Sigmoid colon (tissue), 7 donors: Measurements from ENCODE around the gene AMMECR1. TPM values are rescaled to one million over a fixed set of nuclear protein-coding genes. Genes with fewer than 3 reads are reported as not detected.

Experiments
- DNase-seq: peaks from one replicate; pipeline ENCODE4 v3.0.0-alpha.2; 2019
- H3K27ac ChIP-seq, 4 donors: fragments of 200-600 bp; sonication (generic); one replicate each; pipeline ENCODE4 v1.5.1; 2016 to 2019; ENCODE audit warnings: mild to moderate bottlenecking in 1 of 4
- H3K27me3 ChIP-seq, 3 donors: fragments of 200-600 bp; sonication (generic); one replicate each; pipeline ENCODE4 v1.5.1; 2019; ENCODE audit warnings: mild to moderate bottlenecking in 1 of 3
- H3K36me3 ChIP-seq, 4 donors: fragments of 200-600 bp; sonication (generic); one replicate each; pipeline ENCODE4 v1.5.1; 2016 to 2019
- H3K4me1 ChIP-seq, 4 donors: fragments of 200-600 bp; sonication (generic); one replicate each; pipeline ENCODE4 v1.5.1; 2017 to 2019
- H3K4me3 ChIP-seq, 4 donors: fragments of 200-600 bp; sonication (generic); one replicate each; pipeline ENCODE4 v1.5.1; 2017 to 2019; ENCODE audit warnings: mild to moderate bottlenecking in 2 of 4, moderate library complexity in 1 of 4
- H3K9me3 ChIP-seq, 4 donors: fragments of 200-600 bp in 3 of 4; sonication (generic) in 3 of 4; one replicate each; pipeline versions ENCODE4 v1.5.1 to v1.6.1; 2013 to 2019
- CTCF ChIP-seq, 4 experiments: fragments of 450-650 bp in 3 of 4; fragments of 200-600 bp in 1 of 4; IDR thresholded peaks; one replicate each; pipeline ENCODE4 v1.5.1; 2016 to 2019; ENCODE audit warnings: antibody characterized with exemption in 4 of 4, mild to moderate bottlenecking in 3 of 4, moderate library complexity in 2 of 4
- EP300 ChIP-seq, 4 donors: sonication (generic); formaldehyde crosslinking; IDR thresholded peaks; one replicate each; pipeline ENCODE4 v1.6.1; 2017; ENCODE audit warnings: antibody characterized with exemption in 4 of 4
- POLR2A ChIP-seq, 2 donors: fragments of 450-650 bp; IDR thresholded peaks; one replicate each; pipeline ENCODE4 v1.6.1; 2016; ENCODE audit warnings: antibody characterized with exemption in 2 of 2, mild to moderate bottlenecking in 2 of 2, moderate library complexity in 2 of 2
- POLR2AphosphoS5 ChIP-seq, 4 donors: sonication (generic); formaldehyde crosslinking; IDR thresholded peaks; one replicate each; pipeline ENCODE4 v1.6.1; 2017; ENCODE audit warnings: antibody characterized with exemption in 4 of 4
- WGBS, 2 donors: extraction: QIAGEN DNeasy Blood & Tissue Kit; methylation state at CpG; one replicate each; pipeline ENCODE4 v1.1.7; 2013; 5-methylcytosine and 5-hydroxymethylcytosine counted together
- intact Hi-C: fragments of 100-400 bp; cut with DNase I; formaldehyde crosslinking; loops from one replicate; pipeline ENCODE4 v1.15.1; 2023
- polyA plus RNA-seq, 3 donors: library from polyadenylated mRNA; stranded (reverse); fragments of 200-250 nt; gene quantifications; one replicate each; pipeline ENCODE4 v1.2.3, GENCODE V29; 2013
- total RNA-seq, 4 donors: library from RNA; depleted of rRNA; stranded (reverse); fragments of >200 nt; gene quantifications; one replicate each; pipeline ENCODE4 v1.1.0, GENCODE V29; 2016
- donor health status: healthy with polysubstance abuse.
- donor health status: Bipolar disorder and iron deficiency.
- donor health status: healthy.

Gene AMMECR1
- total and polyA plus RNA-seq, 7 donors = 1.5 to 8.1 (median 3.2) TPM

GRCh38 chrX:110170029-110170428, 147.9 kb downstream of the AMMECR1 start:
- Histone ChIP-seq H3K4me3 (no peak overlapping the region), H3K27me3 (no peaks in the 10 kb centered on the region), H3K9me3 (no peaks in the 10 kb centered on the region), H3K36me3 (no peaks in the 10 kb centered on the region), H3K27ac (no peak overlapping the region), H3K4me1 (no peaks in the 10 kb centered on the region)
- DNase-seq = no peak
- WGBS, 2 donors = 97 to 98% methylated on average over 3 of the region's 3 CpGs
- intact Hi-C loops = no loop called here
- TF ChIP-seq EP300 (IDR thresholded peaks at IDR 0.05) (no peak), CTCF (IDR thresholded peaks at IDR 0.05) (no peak), POLR2AphosphoS5 (IDR thresholded peaks at IDR 0.05) (no peak), POLR2A (IDR thresholded peaks at IDR 0.05) (no peak)

GRCh38 chrX:110168585-110168984, 149.3 kb downstream of the AMMECR1 start:
- no peaks in the 10 kb centered on the region for H3K9me3 ChIP-seq
- H3K4me3 ChIP-seq = no peak overlapping the region
- TF ChIP-seq POLR2A (IDR thresholded peaks at IDR 0.05) = no peak
- no peak for TF ChIP-seq CTCF (IDR thresholded peaks at IDR 0.05)
- TF ChIP-seq EP300 (IDR thresholded peaks at IDR 0.05) = no peak
- TF ChIP-seq POLR2AphosphoS5 (IDR thresholded peaks at IDR 0.05) = no peak
- no peak for DNase-seq
- H3K27ac ChIP-seq = no peak overlapping the region
- H3K27me3 ChIP-seq = no peaks in the 10 kb centered on the region
- intact Hi-C loops = loop anchor here (10.0 kb wide), 1 partner anchor 146 kb away; the partner anchor contains the start of gene AMMECR1
- no peaks in the 10 kb centered on the region for H3K4me1 ChIP-seq
- H3K36me3 ChIP-seq = no peaks in the 10 kb centered on the region
- WGBS, 2 donors = 94 to 97% methylated on average over 4 of the region's 4 CpGs

GRCh38 chrX:110167952-110168451, 149.9 kb downstream of the AMMECR1 start:
- intact Hi-C loops = loop anchor here (10.0 kb wide), 1 partner anchor 147 kb away; the partner anchor contains the start of gene AMMECR1
- WGBS, 2 donors = 53 to 55% methylated on average over 9 of the region's 9 CpGs
- TF ChIP-seq POLR2AphosphoS5 (IDR thresholded peaks at IDR 0.05) (no peak), CTCF (IDR thresholded peaks at IDR 0.05) (peak in 1 of 4 experiments; percentile 19)
- Histone ChIP-seq H3K27me3 (no peaks in the 10 kb centered on the region), H3K4me1 (no peaks in the 10 kb centered on the region), H3K9me3 (no peaks in the 10 kb centered on the region), H3K27ac (no peak overlapping the region), H3K4me3 (no peak overlapping the region), H3K36me3 (no peaks in the 10 kb centered on the region)
- DNase-seq = no peak

- TF ChIP-seq POLR2A (IDR thresholded peaks at IDR 0.05) (no peak), POLR2AphosphoS5 (IDR thresholded peaks at IDR 0.05) (no peak), CTCF (IDR thresholded peaks at IDR 0.05) (no peak), EP300 (IDR thresholded peaks at IDR 0.05) (no peak)
- Histone ChIP-seq H3K4me1 (no peaks in the 10 kb centered on the region), H3K4me3 (no peak overlapping the region), H3K27ac (no peak overlapping the region), H3K9me3 (no peaks in the 10 kb centered on the region), H3K36me3 (no peaks in the 10 kb centered on the region), H3K27me3 (no peaks in the 10 kb centered on the region)
- WGBS, 2 donors = 76% methylated on average over 3 of the region's 3 CpGs
- no peak for DNase-seq
- intact Hi-C loops = loop anchor here (10.0 kb wide), 1 partner anchor 151 kb away; the partner anchor contains the start of gene AMMECR1
Measured at GRCh38 chrX:110163488-110163887, 154.4 kb downstream of the AMMECR1 start.

- Histone ChIP-seq H3K27ac (no peak overlapping the region), H3K36me3 (no peaks in the 10 kb centered on the region), H3K27me3 (no peaks in the 10 kb centered on the region), H3K4me3 (no peak overlapping the region), H3K9me3 (no peaks in the 10 kb centered on the region), H3K4me1 (no peaks in the 10 kb centered on the region)
- no peak for DNase-seq
- 36 to 61% methylated on average over 1 of the region's 1 CpG for WGBS, 2 donors
- TF ChIP-seq EP300 (IDR thresholded peaks at IDR 0.05) (no peak), POLR2A (IDR thresholded peaks at IDR 0.05) (no peak), CTCF (IDR thresholded peaks at IDR 0.05) (no peak), POLR2AphosphoS5 (IDR thresholded peaks at IDR 0.05) (no peak)
- intact Hi-C loops = loop anchor here (10.0 kb wide), 1 partner anchor 152 kb away; the partner anchor contains the start of gene AMMECR1
Measured at GRCh38 chrX:110162867-110163266, 155.0 kb downstream of the AMMECR1 start.
